ENCODE data around the gene SERTM2. TPM values are rescaled to one million over a fixed set of nuclear protein-coding genes. Genes with fewer than 3 reads are reported as not detected.

SERTM2 gene
- polyA plus RNA-seq, 1 donor from 2014 or later = not detected

- H3K36me3 ChIP-seq (ENCODE audit: insufficient read depth, low read length) = no peaks in the 10 kb centered on the region
- H3K79me2 ChIP-seq (replicated peaks; ENCODE audit: insufficient read depth, low read length) = no peaks in the 10 kb centered on the region
- H3F3A ChIP-seq (ENCODE audit: insufficient read depth, low read length, poor library complexity, severe bottlenecking) = no peaks in the 10 kb centered on the region
- H4K20me1 ChIP-seq (ENCODE audit: insufficient read depth) = no peaks in the 10 kb centered on the region
- no peaks in the 10 kb centered on the region for H3K27me3 ChIP-seq (ENCODE audit: insufficient read depth, low read depth, low read length)
- TF ChIP-seq SMC3 (conservative IDR thresholded peaks at IDR 0.05; ENCODE audit: poor library complexity) = no peak
- H2AFZ ChIP-seq (ENCODE audit: low read depth, low read length) = no peak overlapping the region
- H3K4me3 ChIP-seq (ENCODE audit: low read length) = no peak overlapping the region
- no peaks in the 10 kb centered on the region for H3K9me2 ChIP-seq (ENCODE audit: insufficient read depth, low read length)
- H3K9ac ChIP-seq (ENCODE audit: low read length) = no peak overlapping the region
- H3K9me3 ChIP-seq (ENCODE audit: low read length) = no peaks in the 10 kb centered on the region
- H3K27ac ChIP-seq (ENCODE audit: low read length) = no peak overlapping the region
- H3K4me2 ChIP-seq (ENCODE audit: low read length) = no peak overlapping the region
These were observed 5.7 kb upstream of the SERTM2 start for GRCh38 chrX:111505783-111506182.

GRCh38 chrX:111506826-111507225 lies 4.6 kb upstream of the SERTM2 start:
- H3K27ac ChIP-seq (ENCODE audit: low read length) = no peak overlapping the region
- H3K36me3 ChIP-seq (ENCODE audit: insufficient read depth, low read length) = no peaks in the 10 kb centered on the region
- no peak overlapping the region for H3K4me3 ChIP-seq (ENCODE audit: low read length)
- H4K20me1 ChIP-seq (ENCODE audit: insufficient read depth) = no peaks in the 10 kb centered on the region
- TF ChIP-seq RAD21 (conservative IDR thresholded peaks at IDR 0.05) (no peak), CTCF (IDR thresholded peaks at IDR 0.05; ENCODE audit: poor library complexity, severe bottlenecking) (no peak), MXI1 (conservative IDR thresholded peaks at IDR 0.05; ENCODE audit: poor library complexity, severe bottlenecking) (no peak), POLR2AphosphoS5 (IDR thresholded peaks at IDR 0.05) (no peak), REST (IDR thresholded peaks at IDR 0.05; ENCODE audit: borderline replicate concordance) (no peak), EZH2 (IDR thresholded peaks at IDR 0.05; ENCODE audit: borderline replicate concordance, insufficient read depth, low read length, poor library complexity, severe bottlenecking) (no peak), EP300 (conservative IDR thresholded peaks at IDR 0.05; ENCODE audit: poor library complexity, severe bottlenecking) (no peak)
- H3K27me3 ChIP-seq (ENCODE audit: insufficient read depth, low read depth, low read length) = no peaks in the 10 kb centered on the region
- no peaks in the 10 kb centered on the region for H3F3A ChIP-seq (ENCODE audit: insufficient read depth, low read length, poor library complexity, severe bottlenecking)
- H3K9me2 ChIP-seq (ENCODE audit: insufficient read depth, low read length) = no peaks in the 10 kb centered on the region
- no peak overlapping the region for H3K4me2 ChIP-seq (ENCODE audit: low read length)
- H3K79me2 ChIP-seq (replicated peaks; ENCODE audit: insufficient read depth, low read length) = no peaks in the 10 kb centered on the region
- H3K9me3 ChIP-seq (ENCODE audit: low read length) = no peaks in the 10 kb centered on the region
- H2AFZ ChIP-seq (ENCODE audit: low read depth, low read length) = no peak overlapping the region
- no peak overlapping the region for H3K9ac ChIP-seq (ENCODE audit: low read length)

GRCh38 chrX:111507933-111508332 lies 3.5 kb upstream of the SERTM2 start:
- Histone ChIP-seq H3K27me3 (ENCODE audit: insufficient read depth, low read depth, low read length) (no peaks in the 10 kb centered on the region), H3K79me2 (replicated peaks; ENCODE audit: insufficient read depth, low read length) (no peaks in the 10 kb centered on the region), H3K9ac (ENCODE audit: low read length) (no peak overlapping the region), H3K9me3 (ENCODE audit: low read length) (no peaks in the 10 kb centered on the region), H3K36me3 (ENCODE audit: insufficient read depth, low read length) (no peaks in the 10 kb centered on the region), H3K27ac (ENCODE audit: low read length) (no peak overlapping the region), H4K20me1 (ENCODE audit: insufficient read depth) (no peaks in the 10 kb centered on the region), H3K4me2 (ENCODE audit: low read length) (no peak overlapping the region), H2AFZ (ENCODE audit: low read depth, low read length) (no peak overlapping the region), H3K4me3 (ENCODE audit: low read length) (no peak overlapping the region), H3K9me2 (ENCODE audit: insufficient read depth, low read length) (no peaks in the 10 kb centered on the region), H3F3A (ENCODE audit: insufficient read depth, low read length, poor library complexity, severe bottlenecking) (no peaks in the 10 kb centered on the region)
- no peak for TF ChIP-seq REST (IDR thresholded peaks at IDR 0.05; ENCODE audit: borderline replicate concordance)
- no peak for TF ChIP-seq EP300 (conservative IDR thresholded peaks at IDR 0.05; ENCODE audit: poor library complexity, severe bottlenecking)
- TF ChIP-seq MXI1 (conservative IDR thresholded peaks at IDR 0.05; ENCODE audit: poor library complexity, severe bottlenecking) = no peak
- TF ChIP-seq POLR2AphosphoS5 (IDR thresholded peaks at IDR 0.05) = no peak
- no peak for TF ChIP-seq CTCF (IDR thresholded peaks at IDR 0.05; ENCODE audit: poor library complexity, severe bottlenecking)
- no peak for TF ChIP-seq RAD21 (conservative IDR thresholded peaks at IDR 0.05)
- TF ChIP-seq TAF1 (IDR thresholded peaks at IDR 0.05; ENCODE audit: low read depth) = no peak
- TF ChIP-seq SMC3 (conservative IDR thresholded peaks at IDR 0.05; ENCODE audit: poor library complexity) = no peak
- TF ChIP-seq EZH2 (IDR thresholded peaks at IDR 0.05; ENCODE audit: borderline replicate concordance, insufficient read depth, low read length, poor library complexity, severe bottlenecking) = no peak
